Esophagus mucosa (tissue), 1 donor: ENCODE results near the gene EPS8. TPM values are rescaled to one million over a fixed set of nuclear protein-coding genes. Genes with fewer than 3 reads are reported as not detected.
A peak's percentile ranks its signal among the peaks of the same experiment; 100 is the strongest.

ENCODE experiments used
- ATAC-seq: fragments of 200-7000 bp; cut with Tn5 transposase; one replicate; pipeline ENCODE4 v1.9.1; 2020
- total RNA-seq: library from RNA; stranded (reverse); gene quantifications from one replicate; pipeline ENCODE4 v1.2.4, GENCODE V29; 2023
- donor health status: DM: yes; HTN: yes; CAD: no.

EPS8 gene
- total RNA-seq, result 7.7 TPM

GRCh38 chr12:15789220-15790171 is at the start of gene EPS8:
Gene EPS8 (minus strand): TSS chr12:15789388. CDS start chr12:15682951, 106,437 bp downstream.
- ATAC-seq, result peak; percentile 97

- ATAC-seq, result no peak
Observed at GRCh38 chr12:15837141-15837790, 48.1 kb upstream of the EPS8 start.

GRCh38 chr12:15834575-15834974 is 45.4 kb upstream of the EPS8 start:
- peak; percentile 56 for ATAC-seq

- ATAC-seq, result no peak
Observed at GRCh38 chr12:15831315-15831978, 42.3 kb upstream of the EPS8 start.

GRCh38 chr12:15830538-15830937 is 41.4 kb upstream of the EPS8 start:
- no peak for ATAC-seq

- ATAC-seq, result no peak
Observed at GRCh38 chr12:15829949-15830348, 40.8 kb upstream of the EPS8 start.

GRCh38 chr12:15829255-15829654 is 40.1 kb upstream of the EPS8 start:
- no peak for ATAC-seq

GRCh38 chr12:15827136-15827535 is 37.9 kb upstream of the EPS8 start:
- ATAC-seq, result no peak

- no peak for ATAC-seq
Observed at GRCh38 chr12:15824516-15824915, 35.3 kb upstream of the EPS8 start.

- no peak for ATAC-seq
Observed at GRCh38 chr12:15823360-15824128, 34.4 kb upstream of the EPS8 start.

GRCh38 chr12:15819644-15820437 is 30.7 kb upstream of the EPS8 start:
- no peak for ATAC-seq

GRCh38 chr12:15818418-15818817 is 29.2 kb upstream of the EPS8 start:
- ATAC-seq, result no peak

GRCh38 chr12:15815730-15816129 is 26.5 kb upstream of the EPS8 start:
- no peak for ATAC-seq

GRCh38 chr12:15811214-15812127 is 22.3 kb upstream of the EPS8 start:
- ATAC-seq, result no peak

GRCh38 chr12:15808652-15809051 is 19.5 kb upstream of the EPS8 start:
- ATAC-seq, result no peak

GRCh38 chr12:15808250-15808649 is 19.1 kb upstream of the EPS8 start:
- no peak for ATAC-seq

GRCh38 chr12:15806826-15807225 is 17.6 kb upstream of the EPS8 start:
- no peak for ATAC-seq

GRCh38 chr12:15801770-15802744 is 12.9 kb upstream of the EPS8 start:
- peak; percentile 88 for ATAC-seq

- ATAC-seq, result no peak
Observed at GRCh38 chr12:15800278-15800677, 11.1 kb upstream of the EPS8 start.
